Fibroblast of lung (primary cell): ENCODE measurements around the gene PEX12. TPM values are rescaled to one million over a fixed set of nuclear protein-coding genes. Genes with fewer than 3 reads are reported as not detected.
"Not testable (repeated sequence)": the region's sequence is repeated elsewhere in the genome, so short reads cannot be mapped to it uniquely, and the experiment has no call there.

Experiments used
- DNase-seq, 2 donors: peaks; one replicate each; pipeline versions ENCODE4 v3.0.0 to v3.0.0-alpha.2; 2010; ENCODE audit warnings: low read depth in 2 of 2
- H2AFZ ChIP-seq: 2 replicates; pipeline ENCODE4 v1.5.1; 2012; ENCODE audit warnings: low read length, control low read depth, inconsistent platforms
- H3K27ac ChIP-seq: 2 replicates; pipeline ENCODE4 v1.5.1; 2011; ENCODE audit warnings: low read length, control low read depth; ENCODE audit not compliant: insufficient read depth
- H3K27me3 ChIP-seq: 2 replicates; pipeline ENCODE4 v1.5.1; 2011; ENCODE audit warnings: mild to moderate bottlenecking, low read length; ENCODE audit not compliant: control insufficient read depth, insufficient read depth
- H3K36me3 ChIP-seq: 2 replicates; pipeline ENCODE4 v1.5.1; 2011; ENCODE audit warnings: low read length; ENCODE audit not compliant: control insufficient read depth, insufficient read depth
- H3K4me1 ChIP-seq: 2 replicates; pipeline ENCODE4 v1.5.1; 2011; ENCODE audit warnings: low read length; ENCODE audit not compliant: control insufficient read depth, insufficient read depth; ENCODE audit errors: extremely low read depth
- H3K4me2 ChIP-seq: 2 replicates; pipeline ENCODE4 v1.5.1; 2011; ENCODE audit warnings: low read length, control low read depth; ENCODE audit not compliant: insufficient read depth; ENCODE audit errors: extremely low read depth
- H3K4me3 ChIP-seq, 4 experiments: fragments of 200-600 bp in 1 of 4; sonication (generic) in 1 of 4; replicated peaks in 1 of 4; 2 replicates each; pipeline ENCODE4 v1.5.1; 2011 to 2016; ENCODE audit warnings: low read length in 4 of 4, low read depth in 3 of 4, mild to moderate bottlenecking in 3 of 4, control low read depth in 2 of 4, inconsistent platforms in 1 of 4, mixed read lengths in 1 of 4; ENCODE audit not compliant: insufficient read depth in 1 of 4; ENCODE audit errors: control extremely low read depth in 1 of 4
- H3K79me2 ChIP-seq: 2 replicates; pipeline ENCODE4 v1.5.1; 2012; ENCODE audit warnings: mild to moderate bottlenecking, low read length, inconsistent platforms; ENCODE audit not compliant: control insufficient read depth, insufficient read depth
- H3K9ac ChIP-seq: 2 replicates; pipeline ENCODE4 v1.5.1; 2011; ENCODE audit warnings: mild to moderate bottlenecking, low read length, control low read depth; ENCODE audit not compliant: insufficient read depth
- H3K9me3 ChIP-seq: 2 replicates; pipeline ENCODE4 v1.5.1; 2012; ENCODE audit warnings: low read depth, low read length; ENCODE audit not compliant: control insufficient read depth, insufficient read depth
- H4K20me1 ChIP-seq: 2 replicates; pipeline ENCODE4 v1.5.1; 2011; ENCODE audit warnings: low read length; ENCODE audit not compliant: control insufficient read depth, insufficient read depth; ENCODE audit errors: extremely low read depth
- CTCF ChIP-seq, 2 donors: IDR thresholded peaks in 1 of 2; conservative IDR thresholded peaks in 1 of 2; 1 replicate in 1 of 2; 2 replicates in 1 of 2; pipeline ENCODE4 v1.5.1; 2011 to 2012; ENCODE audit warnings: low read length in 2 of 2, control low read depth in 1 of 2, inconsistent platforms in 1 of 2, low read depth in 1 of 2, mild to moderate bottlenecking in 1 of 2
- EZH2 ChIP-seq: IDR thresholded peaks from 2 replicates; pipeline ENCODE4 v1.5.1; 2012; ENCODE audit warnings: low read length, control low read depth, mild to moderate bottlenecking; ENCODE audit errors: missing control alignments
- polyA plus RNA-seq, 2 donors: library from polyadenylated mRNA; depleted of rRNA in 1 of 2; stranded (reverse) in 1 of 2; unstranded in 1 of 2; fragments of >200 nt; gene quantifications; 2 replicates each; pipeline ENCODE4 v1.2.1, GENCODE V29; 2011 to 2012; ENCODE audit warnings: missing spikeins in 1 of 2
- total RNA-seq: library from RNA; depleted of rRNA; stranded (reverse); fragments of >200 nt; gene quantifications from 2 replicates; pipeline ENCODE4 v1.2.1, GENCODE V29; 2014

The PEX12 gene
- total and polyA plus RNA-seq, 2 donors (not counting 1 experiment from before 2014, with no cell fraction given) = 7.1 to 9.5 TPM

DNA sequence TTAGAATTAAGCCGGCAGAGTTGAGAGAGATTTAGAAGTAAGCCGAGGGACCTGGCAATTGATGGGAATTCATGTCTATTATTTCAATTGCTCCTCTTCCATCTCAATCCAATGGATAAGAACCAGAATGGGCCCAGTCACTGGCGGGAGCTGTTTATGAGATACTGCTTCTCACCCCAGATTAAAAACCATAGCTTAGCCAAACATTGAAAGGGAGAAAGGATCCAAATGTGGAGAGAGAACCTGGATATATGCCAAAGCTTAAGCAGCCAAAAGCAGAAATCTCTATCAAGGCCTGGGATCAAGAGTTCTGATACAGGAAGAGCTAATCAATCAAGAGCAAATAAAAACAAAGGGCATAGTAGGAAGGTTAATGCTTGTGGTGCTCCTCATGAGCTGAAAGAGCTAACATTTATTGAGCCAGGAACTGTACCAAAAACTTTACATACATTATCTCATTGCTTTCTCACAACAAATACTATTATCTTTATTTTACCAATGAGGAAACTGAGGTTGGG lies 43.7 kb downstream of the PEX12 start:
- H2AFZ ChIP-seq = no peak overlapping the region
- H3K9ac ChIP-seq = no peak overlapping the region
- H3K4me2 ChIP-seq = no peak overlapping the region
- no peak for TF ChIP-seq CTCF (conservative IDR thresholded peaks at IDR 0.05 in 1 of 2, IDR thresholded peaks at IDR 0.05 in 1 of 2; ENCODE audit: low read depth in 1 of 2, low read length in 2 of 2)
- no peak for TF ChIP-seq EZH2
- no peaks in the 10 kb centered on the region for H4K20me1 ChIP-seq
- DNase-seq = no peak
- H3K27ac ChIP-seq = no peak overlapping the region
- H3K36me3 ChIP-seq = no peaks in the 10 kb centered on the region
- H3K79me2 ChIP-seq = no peaks in the 10 kb centered on the region
- H3K9me3 ChIP-seq = no peaks in the 10 kb centered on the region
- no peak overlapping the region for H3K4me3 ChIP-seq
- no peaks in the 10 kb centered on the region for H3K27me3 ChIP-seq
- H3K4me1 ChIP-seq = no peaks in the 10 kb centered on the region

GRCh38 chr17:35531160-35531559 lies 47.2 kb downstream of the PEX12 start:
- Histone ChIP-seq H3K4me2 (no peak overlapping the region), H3K9ac (no peak overlapping the region), H3K27me3 (no peaks in the 10 kb centered on the region), H3K79me2 (no peaks in the 10 kb centered on the region), H2AFZ (no peak overlapping the region), H4K20me1 (no peaks in the 10 kb centered on the region), H3K9me3 (no peaks in the 10 kb centered on the region), H3K4me3 (no peak overlapping the region), H3K36me3 (no peaks in the 10 kb centered on the region), H3K4me1 (no peaks in the 10 kb centered on the region), H3K27ac (no peak overlapping the region)
- TF ChIP-seq CTCF (conservative IDR thresholded peaks at IDR 0.05 in 1 of 2, IDR thresholded peaks at IDR 0.05 in 1 of 2; ENCODE audit: low read depth in 1 of 2, low read length in 2 of 2) (no peak), EZH2 (no peak)
- no peak for DNase-seq

DNA sequence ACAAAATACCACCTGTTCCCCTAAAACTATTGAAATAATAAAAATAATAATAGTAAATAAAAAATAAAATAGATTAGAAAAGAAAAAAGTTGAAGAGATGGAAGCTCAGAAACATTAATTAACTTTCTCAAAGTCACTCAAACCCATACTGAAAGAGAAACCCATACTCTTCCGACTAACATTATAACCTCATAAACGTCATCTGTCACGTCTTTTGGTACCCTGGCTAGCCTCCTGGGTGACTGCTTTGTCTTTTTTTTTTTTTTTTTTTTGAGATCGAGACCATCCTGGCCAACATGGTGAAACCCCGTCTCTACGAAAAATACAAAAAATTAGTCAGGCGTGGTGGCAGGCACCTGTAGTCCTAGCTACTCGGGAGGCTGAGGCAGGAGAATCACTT lies 48.5 kb downstream of the PEX12 start:
- Histone ChIP-seq H3K4me2 (no peak overlapping the region), H3K4me3 (no peak overlapping the region), H3K9ac (no peak overlapping the region), H3K36me3 (no peaks in the 10 kb centered on the region), H4K20me1 (no peaks in the 10 kb centered on the region), H3K4me1 (no peaks in the 10 kb centered on the region), H3K79me2 (no peaks in the 10 kb centered on the region), H3K27ac (no peak overlapping the region), H2AFZ (no peak overlapping the region), H3K27me3 (no peaks in the 10 kb centered on the region), H3K9me3 (no peaks in the 10 kb centered on the region)
- no peak for DNase-seq
- TF ChIP-seq EZH2 (no peak), CTCF (conservative IDR thresholded peaks at IDR 0.05 in 1 of 2, IDR thresholded peaks at IDR 0.05 in 1 of 2; ENCODE audit: low read depth in 1 of 2, low read length in 2 of 2) (no peak)

GRCh38 chr17:35529326-35529725 lies 49.0 kb downstream of the PEX12 start:
- H3K4me2 ChIP-seq, H2AFZ ChIP-seq, H3K9ac ChIP-seq, H3K27me3 ChIP-seq, H4K20me1 ChIP-seq, H3K79me2 ChIP-seq, DNase-seq, H3K4me1 ChIP-seq, H3K36me3 ChIP-seq, H3K9me3 ChIP-seq, H3K4me3 ChIP-seq, H3K27ac ChIP-seq: not testable (repeated sequence)
